GM12873 (cell line): ENCODE data around the gene PRR5.

Source experiments
- TF ChIP-seq, protein P1 (sequence below): IDR thresholded peaks from 2 replicates; pipeline ENCODE4 v1.5.1; 2012; ENCODE audit warnings: low read depth, mild to moderate bottlenecking, moderate library complexity, low read length, control low read depth; ENCODE audit not compliant: insufficient read depth; ENCODE audit errors: missing control alignments

PRR5 gene

DNA sequence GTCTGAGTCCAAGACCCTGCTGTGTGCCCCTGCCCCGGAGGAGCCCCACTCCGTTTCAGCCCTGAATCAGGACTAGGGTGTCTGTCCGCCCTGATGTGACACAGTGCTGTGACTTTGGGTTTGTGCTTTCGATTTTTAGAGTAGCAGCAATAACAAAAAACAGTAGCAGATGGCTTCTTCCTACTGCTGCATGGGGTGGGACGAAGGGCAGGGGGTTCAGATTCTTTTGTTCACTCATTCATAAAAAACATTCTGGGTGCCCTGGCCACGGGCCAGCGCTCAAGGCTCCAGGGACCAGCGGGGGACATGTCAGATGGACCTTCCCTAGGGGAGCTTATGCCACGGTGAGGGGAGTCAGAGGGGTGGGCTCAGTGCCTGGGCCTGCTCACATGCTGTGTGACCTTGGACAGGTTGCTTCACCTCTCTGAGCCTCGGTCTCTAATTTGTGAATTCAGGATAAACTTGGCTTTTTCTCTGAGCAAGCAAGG lies 24.6 kb upstream of the PRR5 start:
- TF ChIP-seq, protein P1, sequence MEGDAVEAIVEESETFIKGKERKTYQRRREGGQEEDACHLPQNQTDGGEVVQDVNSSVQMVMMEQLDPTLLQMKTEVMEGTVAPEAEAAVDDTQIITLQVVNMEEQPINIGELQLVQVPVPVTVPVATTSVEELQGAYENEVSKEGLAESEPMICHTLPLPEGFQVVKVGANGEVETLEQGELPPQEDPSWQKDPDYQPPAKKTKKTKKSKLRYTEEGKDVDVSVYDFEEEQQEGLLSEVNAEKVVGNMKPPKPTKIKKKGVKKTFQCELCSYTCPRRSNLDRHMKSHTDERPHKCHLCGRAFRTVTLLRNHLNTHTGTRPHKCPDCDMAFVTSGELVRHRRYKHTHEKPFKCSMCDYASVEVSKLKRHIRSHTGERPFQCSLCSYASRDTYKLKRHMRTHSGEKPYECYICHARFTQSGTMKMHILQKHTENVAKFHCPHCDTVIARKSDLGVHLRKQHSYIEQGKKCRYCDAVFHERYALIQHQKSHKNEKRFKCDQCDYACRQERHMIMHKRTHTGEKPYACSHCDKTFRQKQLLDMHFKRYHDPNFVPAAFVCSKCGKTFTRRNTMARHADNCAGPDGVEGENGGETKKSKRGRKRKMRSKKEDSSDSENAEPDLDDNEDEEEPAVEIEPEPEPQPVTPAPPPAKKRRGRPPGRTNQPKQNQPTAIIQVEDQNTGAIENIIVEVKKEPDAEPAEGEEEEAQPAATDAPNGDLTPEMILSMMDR, result no peak

DNA sequence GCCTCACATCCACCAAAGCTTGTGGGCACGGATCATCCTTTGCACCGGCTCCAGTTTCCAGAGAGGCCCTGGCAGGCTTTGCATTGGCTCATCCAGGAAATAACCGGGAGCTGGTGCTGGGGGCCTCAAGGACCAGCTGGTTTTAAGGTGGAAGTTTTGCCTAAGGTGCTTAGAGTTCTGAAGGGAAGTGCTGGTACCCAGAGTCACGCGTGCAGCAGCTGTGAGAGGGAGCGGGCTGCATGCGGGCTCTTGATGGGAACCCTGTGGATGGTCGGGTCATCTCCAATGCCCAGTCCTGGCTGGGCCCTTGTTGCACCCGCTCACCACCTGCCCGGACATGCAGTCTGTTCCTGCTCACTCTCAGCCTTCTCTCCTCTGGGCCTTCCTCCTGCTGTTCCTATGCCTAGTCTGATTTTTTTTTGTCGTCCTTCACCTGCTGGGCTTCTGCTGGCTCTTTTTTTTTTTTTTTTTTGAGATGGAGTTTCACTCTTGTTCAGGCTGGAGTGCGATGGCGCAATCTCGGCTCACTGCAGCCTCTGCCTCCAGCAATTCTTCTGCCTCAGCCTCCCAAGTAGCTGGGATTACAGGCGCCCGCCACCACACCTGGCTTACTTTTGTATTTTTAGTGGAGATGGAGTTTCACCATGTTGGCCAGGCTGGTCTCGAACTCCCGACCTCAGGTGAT lies 24.0 kb upstream of the PRR5 start:
- TF ChIP-seq, protein P1, result no peak

DNA sequence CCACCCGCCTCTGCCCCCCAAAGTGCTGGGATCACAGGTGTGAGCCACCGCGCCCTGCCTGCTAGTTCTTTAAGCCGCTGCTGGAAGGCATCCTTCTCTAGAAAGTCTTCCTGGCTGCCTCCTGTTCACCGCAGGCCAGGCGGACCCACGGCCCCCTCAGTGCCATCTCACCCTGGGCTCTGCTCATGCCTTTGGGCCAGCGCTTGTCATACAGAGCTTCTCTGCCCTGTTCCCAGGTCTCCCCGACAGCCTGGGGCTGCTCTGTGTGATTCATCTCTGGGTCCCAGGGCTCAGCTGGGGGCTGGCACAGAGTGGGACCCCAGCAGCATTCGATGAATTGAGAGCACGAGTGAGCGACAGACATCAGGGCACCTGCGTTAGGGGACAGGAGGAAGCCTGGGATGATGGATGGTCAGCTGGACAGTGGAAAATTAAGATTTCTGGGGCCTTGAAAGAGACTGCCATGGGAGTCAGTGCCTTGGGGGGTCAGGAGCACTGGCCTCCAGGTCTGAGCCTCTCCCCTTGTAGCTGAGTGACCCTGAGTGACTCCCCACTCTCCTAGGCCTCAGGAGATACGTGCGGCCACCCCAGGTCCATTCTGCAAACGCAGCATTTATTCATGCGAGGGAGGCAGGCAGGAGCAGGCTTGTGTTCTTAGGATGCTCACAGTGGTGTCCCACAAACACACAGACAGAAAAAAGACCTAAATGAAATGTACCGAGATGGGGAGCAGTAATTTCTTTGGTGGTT lies 23.3 kb upstream of the PRR5 start:
- TF ChIP-seq, protein P1, result no peak

DNA sequence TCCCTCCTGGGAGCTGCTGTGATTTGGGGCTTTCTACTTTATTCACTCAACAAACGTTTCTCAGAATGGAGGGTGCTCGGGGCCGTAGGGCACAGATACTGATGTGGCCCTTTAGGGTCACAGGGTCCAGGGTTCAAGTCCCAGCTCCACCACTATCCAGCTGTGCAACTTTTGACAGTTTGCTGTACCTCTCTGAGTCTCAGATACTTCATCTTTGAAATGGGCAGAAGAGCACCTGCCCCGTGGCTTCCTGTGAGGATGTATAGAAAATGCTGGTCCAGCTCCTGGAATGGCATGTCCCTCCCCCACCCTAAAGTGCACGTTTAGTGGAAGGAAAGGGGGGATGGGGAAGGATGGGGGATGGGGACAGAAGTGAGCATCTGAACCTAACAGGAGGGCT lies 21.9 kb upstream of the PRR5 start:
- TF ChIP-seq, protein P1, result no peak

DNA sequence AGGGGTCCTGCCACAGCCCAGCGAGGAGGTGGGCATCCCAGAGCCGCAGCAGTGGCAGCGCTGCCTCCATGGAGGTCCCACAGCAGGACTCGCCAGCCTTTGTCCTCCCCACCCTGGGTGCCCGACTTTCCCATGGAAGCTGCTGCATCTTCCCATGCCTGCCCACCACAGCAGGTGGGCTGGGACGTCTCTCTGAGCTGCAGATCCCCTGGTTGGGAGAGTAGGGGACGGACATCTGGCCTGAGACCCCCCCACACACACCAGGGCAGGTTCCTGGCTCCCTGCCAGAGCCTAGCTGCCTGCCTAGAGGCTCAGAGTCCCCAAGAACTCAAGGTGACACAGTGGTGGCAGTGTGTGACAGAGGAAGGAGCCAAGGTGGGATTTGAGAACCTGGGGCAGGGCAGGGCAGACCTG lies 21.5 kb upstream of the PRR5 start:
- TF ChIP-seq, protein P1, result no peak

DNA sequence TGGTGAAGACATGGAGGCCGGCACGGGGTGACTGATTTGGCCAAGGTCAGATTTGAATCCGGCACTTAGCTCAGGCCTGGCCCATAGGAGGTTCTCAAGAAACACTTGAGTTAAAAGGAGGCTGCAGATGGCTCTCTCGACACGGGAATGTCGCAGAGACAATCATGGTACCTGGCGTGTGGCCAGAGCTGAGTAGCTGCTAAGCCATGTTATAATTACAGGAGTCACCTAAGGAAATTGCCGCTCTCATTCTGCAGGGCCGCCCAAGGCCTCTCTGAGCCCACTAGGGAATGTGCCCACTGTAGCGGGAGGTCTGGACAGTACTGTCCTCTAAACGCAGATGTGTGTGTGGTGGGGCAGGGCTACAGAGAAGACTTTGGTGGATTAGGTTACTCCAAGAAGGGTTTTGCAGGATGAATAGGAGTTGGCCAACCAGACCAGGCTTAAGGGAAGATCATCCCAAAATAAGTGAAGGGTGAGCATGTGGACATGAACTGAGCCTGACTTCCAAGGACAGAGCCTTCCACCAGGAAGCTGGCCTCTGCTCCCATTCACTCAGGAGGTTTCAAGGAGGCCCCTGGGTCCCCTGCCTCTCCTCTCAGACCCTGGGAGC lies 19.3 kb upstream of the PRR5 start:
- TF ChIP-seq, protein P1, result no peak

DNA sequence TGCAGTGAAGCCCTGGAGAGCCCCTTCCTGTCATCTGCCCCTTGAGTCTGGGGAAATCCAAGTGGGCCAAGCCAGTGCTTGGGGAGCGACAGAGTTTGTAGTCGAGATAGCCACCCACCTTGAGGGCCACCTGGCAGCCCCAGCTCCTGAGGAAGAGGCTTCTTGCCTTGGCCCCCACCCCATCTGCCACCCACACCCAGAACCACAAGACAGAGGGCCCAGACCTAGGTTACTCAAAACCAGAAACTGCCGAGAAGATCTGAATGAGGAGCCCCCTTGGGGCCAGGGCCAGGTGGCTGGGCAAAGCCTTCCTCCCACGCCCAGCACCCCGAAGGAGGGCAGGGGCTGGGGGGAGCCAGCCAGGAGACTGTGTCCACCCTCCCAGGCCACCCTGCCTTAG lies 18.8 kb upstream of the PRR5 start:
- TF ChIP-seq, protein P1, result peak; percentile 3
